HCT116 (cell line): ENCODE measurements around the gene ZNRF2. TPM values are rescaled to one million over a fixed set of nuclear protein-coding genes. Genes with fewer than 3 reads are reported as not detected.

Experiments
- ATAC-seq: fragments of 200-7000 bp; cut with Tn5 transposase; 2 replicates; pipeline ENCODE4 v1.9.1; 2020; ENCODE audit warnings: mild to moderate bottlenecking, moderate library complexity
- BruUV-seq: library from RNA; stranded (reverse); fragments of 400-500 nt; replicated peaks from 2 replicates; lab custom pipeline; 2021; lab: Mats Ljungman, UMichigan
- CTCF ChIA-PET: fragments of 300-600 bp; sonication (Branson Sonifier 250); formaldehyde crosslinking; loops from one replicate; lab custom pipeline; 2021; ENCODE audit warnings: antibody characterized with exemption; lab: Charles Lee
- POLR2A ChIA-PET: fragments of 300-600, 350-600 bp; sonication (Branson Sonifier 250); formaldehyde crosslinking; loops from one replicate; lab custom pipeline; 2021; ENCODE audit warnings: antibody characterized with exemption; lab: Charles Lee
- RAD21 ChIA-PET, 2 experiments: fragments of 300-600 bp; sonication (Branson Sonifier 250); formaldehyde crosslinking; loops; one replicate each; lab custom pipeline; 2023; ENCODE audit warnings: low total read pairs in 2 of 2; ENCODE audit not compliant: uncharacterized antibody in 2 of 2, unreplicated experiment in 2 of 2, low non-redundant PET in 1 of 2; lab: Charles Lee
- DNase-seq: peaks from one replicate; pipeline ENCODE4 v3.0.0-alpha.2; 2010; ENCODE audit warnings: low read depth, low spot score
- H2AFZ ChIP-seq: fragments of 200-600 bp; shearing (Covaris generic), sonication (generic); 2 replicates; pipeline ENCODE4 v1.6.1; 2017; ENCODE audit warnings: low read depth, mixed run types, mixed read lengths, antibody characterized with exemption, low read length; ENCODE audit not compliant: poor library complexity, severe bottlenecking
- H3K27ac ChIP-seq: 2 replicates; pipeline ENCODE4 v1.5.1; 2012; ENCODE audit warnings: low read depth, low read length
- H3K27me3 ChIP-seq: fragments of 200-600 bp; sonication (generic); 2 replicates; pipeline ENCODE4 v1.6.1; 2016; ENCODE audit warnings: mixed run types, low read length, mixed read lengths; ENCODE audit not compliant: insufficient read depth
- H3K36me3 ChIP-seq, 2 experiments: fragments of 200-500 bp in 1 of 2; fragments of 200-600 bp in 1 of 2; sonication (Bioruptor generic) in 1 of 2; sonication (generic) in 1 of 2; 2 replicates each; pipeline versions ENCODE4 v1.5.1 to v1.6.1; 2014 to 2016; ENCODE audit warnings: low read length in 2 of 2, inconsistent platforms in 1 of 2, mixed read lengths in 1 of 2, mixed run types in 1 of 2; ENCODE audit not compliant: insufficient read depth in 2 of 2, control insufficient read depth in 1 of 2
- H3K4me1 ChIP-seq, 2 experiments: fragments of 200-600 bp in 1 of 2; sonication (generic) in 1 of 2; 2 replicates each; pipeline versions ENCODE4 v1.5.1 to v1.6.1; 2012 to 2017; ENCODE audit warnings: low read length in 2 of 2, inconsistent platforms in 1 of 2, mild to moderate bottlenecking in 1 of 2, mixed read lengths in 1 of 2, mixed run types in 1 of 2, moderate library complexity in 1 of 2; ENCODE audit not compliant: insufficient read depth in 2 of 2, control insufficient read depth in 1 of 2
- H3K4me2 ChIP-seq: fragments of 200-600 bp; sonication (generic); 2 replicates; pipeline ENCODE4 v1.6.1; 2017; ENCODE audit warnings: mixed run types, low read length, mixed read lengths
- H3K4me3 ChIP-seq, 2 experiments: fragments of 200-600 bp in 1 of 2; sonication (generic) in 1 of 2; replicated peaks in 1 of 2; 2 replicates each; pipeline ENCODE4 v1.5.1; 2011 to 2016; ENCODE audit warnings: low read length in 2 of 2, control low read depth in 1 of 2, low read depth in 1 of 2, mild to moderate bottlenecking in 1 of 2, mixed read lengths in 1 of 2, mixed run types in 1 of 2
- H3K79me2 ChIP-seq: fragments of 200-600 bp; sonication (generic); 2 replicates; pipeline ENCODE4 v1.6.1; 2017; ENCODE audit warnings: mild to moderate bottlenecking, mixed run types, low read length, moderate library complexity, mixed read lengths; ENCODE audit not compliant: insufficient read depth
- H3K9ac ChIP-seq: fragments of 200-600 bp; sonication (generic); 2 replicates; pipeline ENCODE4 v1.6.1; 2016; ENCODE audit warnings: low read length, mixed read lengths
- H3K9me2 ChIP-seq: fragments of 200-600 bp; sonication (generic), shearing (Covaris generic); 2 replicates; pipeline ENCODE4 v1.6.1; 2017; ENCODE audit warnings: mixed run types, mild to moderate bottlenecking, moderate library complexity; ENCODE audit not compliant: insufficient read depth
- H3K9me3 ChIP-seq, 2 experiments: fragments of 200-500 bp in 1 of 2; fragments of 200-600 bp in 1 of 2; sonication (Bioruptor generic) in 1 of 2; sonication (generic) in 1 of 2; 2 replicates each; pipeline ENCODE4 v1.6.1; 2014 to 2017; ENCODE audit warnings: low read length in 2 of 2, mixed read lengths in 2 of 2, inconsistent platforms in 1 of 2, low read depth in 1 of 2, mild to moderate bottlenecking in 1 of 2, mixed run types in 1 of 2, moderate library complexity in 1 of 2; ENCODE audit not compliant: control insufficient read depth in 1 of 2, insufficient read depth in 1 of 2
- H4K20me1 ChIP-seq: fragments of 200-600 bp; sonication (generic), shearing (Covaris generic); 2 replicates; pipeline ENCODE4 v1.6.1; 2017; ENCODE audit warnings: mixed run types, mild to moderate bottlenecking, moderate library complexity; ENCODE audit not compliant: insufficient read depth
- CBX3 ChIP-seq: IDR thresholded peaks from 2 replicates; pipeline ENCODE4 v1.6.1; 2012; ENCODE audit warnings: low read depth
- CEBPB ChIP-seq: IDR thresholded peaks from 2 replicates; pipeline ENCODE4 v1.6.1; 2012; ENCODE audit warnings: low read depth
- CTCF ChIP-seq, 3 experiments: fragments of 200-600 bp in 1 of 3; sonication (generic) in 1 of 3; IDR thresholded peaks in 2 of 3; conservative IDR thresholded peaks in 1 of 3; 2 replicates each; pipeline ENCODE4 v1.5.1; 2012 to 2017; ENCODE audit warnings: low read depth in 2 of 3, low read length in 2 of 3, antibody characterized with exemption in 1 of 3, borderline replicate concordance in 1 of 3, control low read depth in 1 of 3, mild to moderate bottlenecking in 1 of 3, mixed read lengths in 1 of 3, mixed run types in 1 of 3, moderate library complexity in 1 of 3; ENCODE audit not compliant: insufficient read depth in 1 of 3
- JUND ChIP-seq: IDR thresholded peaks from 2 replicates; pipeline ENCODE4 v1.6.1; 2012
- POLR2A ChIP-seq: IDR thresholded peaks from 2 replicates; pipeline ENCODE4 v1.7.0; 2011; ENCODE audit warnings: borderline replicate concordance; ENCODE audit not compliant: insufficient read depth, insufficient read length; ENCODE audit errors: extremely low read depth
- SIN3A ChIP-seq: IDR thresholded peaks from 2 replicates; pipeline ENCODE4 v1.6.1; 2012; ENCODE audit warnings: low read depth
- SRF ChIP-seq: IDR thresholded peaks from 2 replicates; pipeline ENCODE4 v1.6.1; 2012; ENCODE audit warnings: low read depth
- TCF7L2 ChIP-seq: IDR thresholded peaks from 2 replicates; pipeline ENCODE4 v1.7.0; 2011; ENCODE audit warnings: borderline replicate concordance, inconsistent platforms; ENCODE audit not compliant: insufficient read depth, insufficient read length; ENCODE audit errors: extremely low read depth
- ZFX ChIP-seq: fragments of 450-650 bp; IDR thresholded peaks from 2 replicates; pipeline ENCODE4 v1.6.1; 2017
- ZNF274 ChIP-seq: fragments of 200-500 bp; sonication (Bioruptor generic); IDR thresholded peaks from 2 replicates; pipeline ENCODE4 v1.6.1; 2014; ENCODE audit warnings: mild to moderate bottlenecking, low read depth, low read length, inconsistent platforms
- intact Hi-C: fragments of 100-400 bp; cut with micrococcal nuclease; formaldehyde crosslinking; loops from 2 replicates; pipeline ENCODE4 v1.10.0; 2022
- total RNA-seq: library from RNA; stranded (reverse); gene quantifications from one replicate; pipeline ENCODE4 v1.2.1, GENCODE V29; 2021; ENCODE audit not compliant: unreplicated experiment
- TF ChIP-seq, protein P1 (sequence below): IDR thresholded peaks from 2 replicates; pipeline ENCODE4 v1.6.1; 2012
- TF ChIP-seq, protein P2 (sequence below): IDR thresholded peaks from 2 replicates; pipeline ENCODE4 v1.6.1; 2011; ENCODE audit warnings: mild to moderate bottlenecking, low read length, moderate library complexity; ENCODE audit not compliant: insufficient replicate concordance; ENCODE audit errors: extremely low read depth

The ZNRF2 gene
- total RNA-seq, 1 experiment from 2014 or later, result 10.2 TPM

GRCh38 chr7:30353932-30354607, 69.7 kb downstream of the ZNRF2 start:
- Histone ChIP-seq H3K9me3 (no peaks in the 10 kb centered on the region), H3K4me3 (no peak overlapping the region), H3K79me2 (no peaks in the 10 kb centered on the region; the same call in 1 of the 2 replicates), H2AFZ (no peak overlapping the region), H4K20me1 (no peaks in the 10 kb centered on the region), H3K27me3 (no peaks in the 10 kb centered on the region), H3K9me2 (no peaks in the 10 kb centered on the region), H3K9ac (no peak overlapping the region), H3K27ac (no peak overlapping the region), H3K36me3 (no peaks in the 10 kb centered on the region), H3K4me2 (no peak overlapping the region), H3K4me1 (peaks cover 2 to 5% of the 10 kb centered on the region in 2 experiments; a peak in 3 of 4 replicates)
- RAD21 ChIA-PET, result no interaction called here
- ATAC-seq (no peak), DNase-seq (no peak)
- CTCF ChIA-PET, result no interaction called here
- no peak for TF ChIP-seq JUND
- TF ChIP-seq CTCF (IDR thresholded peaks at IDR 0.05 in 2 of 3, conservative IDR thresholded peaks at IDR 0.05 in 1 of 3; ENCODE audit: borderline replicate concordance in 1 of 3, insufficient read depth in 1 of 3, low read depth in 2 of 3, low read length in 2 of 3), result no peak
- no peak for TF ChIP-seq SRF
- TF ChIP-seq CBX3, result no peak
- BruUV-seq, result no TSS peak
- POLR2A ChIA-PET, result no interaction called here
- intact Hi-C loops, result no loop called here

- Histone ChIP-seq H3K4me3 (no peak overlapping the region), H3K4me1 (no peaks in the 10 kb centered on the region), H4K20me1 (no peaks in the 10 kb centered on the region), H3K9ac (no peak overlapping the region), H3K9me2 (no peaks in the 10 kb centered on the region), H3K36me3 (no peaks in the 10 kb centered on the region), H3K4me2 (no peak overlapping the region), H2AFZ (no peak overlapping the region), H3K27ac (no peak overlapping the region), H3K9me3 (no peaks in the 10 kb centered on the region), H3K27me3 (no peaks in the 10 kb centered on the region), H3K79me2 (no peaks in the 10 kb centered on the region; the same call in 1 of the 2 replicates)
- ChIA-PET CTCF (no interaction called here), RAD21 (no interaction called here), POLR2A (no interaction called here)
- no TSS peak for BruUV-seq
- intact Hi-C loops, result no loop called here
- no peak for DNase-seq
- no peak for ATAC-seq
- no peak for TF ChIP-seq POLR2A
- no peak for TF ChIP-seq TCF7L2
- no peak for TF ChIP-seq CBX3
- TF ChIP-seq, protein P1, sequence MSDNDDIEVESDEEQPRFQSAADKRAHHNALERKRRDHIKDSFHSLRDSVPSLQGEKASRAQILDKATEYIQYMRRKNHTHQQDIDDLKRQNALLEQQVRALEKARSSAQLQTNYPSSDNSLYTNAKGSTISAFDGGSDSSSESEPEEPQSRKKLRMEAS, result no peak
- TF ChIP-seq JUND, result no peak
- TF ChIP-seq ZFX, result no peak
- TF ChIP-seq SIN3A, result no peak
- TF ChIP-seq ZNF274, result no peak
- no peak for TF ChIP-seq CEBPB
- TF ChIP-seq, protein P2, sequence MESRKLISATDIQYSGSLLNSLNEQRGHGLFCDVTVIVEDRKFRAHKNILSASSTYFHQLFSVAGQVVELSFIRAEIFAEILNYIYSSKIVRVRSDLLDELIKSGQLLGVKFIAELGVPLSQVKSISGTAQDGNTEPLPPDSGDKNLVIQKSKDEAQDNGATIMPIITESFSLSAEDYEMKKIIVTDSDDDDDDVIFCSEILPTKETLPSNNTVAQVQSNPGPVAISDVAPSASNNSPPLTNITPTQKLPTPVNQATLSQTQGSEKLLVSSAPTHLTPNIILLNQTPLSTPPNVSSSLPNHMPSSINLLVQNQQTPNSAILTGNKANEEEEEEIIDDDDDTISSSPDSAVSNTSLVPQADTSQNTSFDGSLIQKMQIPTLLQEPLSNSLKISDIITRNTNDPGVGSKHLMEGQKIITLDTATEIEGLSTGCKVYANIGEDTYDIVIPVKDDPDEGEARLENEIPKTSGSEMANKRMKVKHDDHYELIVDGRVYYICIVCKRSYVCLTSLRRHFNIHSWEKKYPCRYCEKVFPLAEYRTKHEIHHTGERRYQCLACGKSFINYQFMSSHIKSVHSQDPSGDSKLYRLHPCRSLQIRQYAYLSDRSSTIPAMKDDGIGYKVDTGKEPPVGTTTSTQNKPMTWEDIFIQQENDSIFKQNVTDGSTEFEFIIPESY, result no peak
Measured at GRCh38 chr7:30354791-30355190, 70.4 kb downstream of the ZNRF2 start.
